IPS DF 6.9 (cell line): ENCODE data around the gene CYTH1.
"Not testable (repeated sequence)": the region's sequence is repeated elsewhere in the genome, so short reads cannot be mapped to it uniquely, and the experiment has no call there.

Experiments used
- DNase-seq: peaks from one replicate; pipeline ENCODE4 v3.0.0-alpha.2; 2013; ENCODE audit warnings: low read depth, low spot score
- H3K27ac ChIP-seq: one replicate; pipeline ENCODE4 v1.5.1; 2013; ENCODE audit warnings: low read length, control low read depth
- H3K27me3 ChIP-seq: 2 replicates; pipeline ENCODE4 v1.6.1; 2013; ENCODE audit warnings: mild to moderate bottlenecking, low read length; ENCODE audit not compliant: control insufficient read depth, insufficient read depth
- H3K36me3 ChIP-seq: 2 replicates; pipeline ENCODE4 v1.6.1; 2013; ENCODE audit warnings: low read length; ENCODE audit not compliant: control insufficient read depth, insufficient read depth
- H3K4me1 ChIP-seq: 2 replicates; pipeline ENCODE4 v1.6.1; 2013; ENCODE audit warnings: low read length; ENCODE audit not compliant: control insufficient read depth, insufficient read depth
- H3K4me3 ChIP-seq: 2 replicates; pipeline ENCODE4 v1.5.1; 2013; ENCODE audit warnings: mild to moderate bottlenecking, low read length
- H3K9me3 ChIP-seq: 2 replicates; pipeline ENCODE4 v1.6.1; 2013; ENCODE audit warnings: low read length, inconsistent platforms; ENCODE audit not compliant: control insufficient read depth, insufficient read depth
- WGBS: extraction: QIAGEN DNeasy Blood & Tissue Kit; methylation state at CpG from one replicate; pipeline ENCODE4 v1.1.7; 2013; ENCODE audit warnings: mixed read lengths, missing lambda C conversion rate; ENCODE audit not compliant: insufficient read length, insufficient coverage; 5-methylcytosine and 5-hydroxymethylcytosine counted together

CYTH1 gene

GRCh38 chr17:78763561-78763960 is 18.5 kb downstream of the CYTH1 start:
- WGBS: no CpG with 5 or more reads among the region's 3 CpGs

GRCh38 chr17:78761789-78762406 is 20.2 kb downstream of the CYTH1 start:
- DNase-seq: no peak
- H3K27ac ChIP-seq: no peak overlapping the region
- no peaks in the 10 kb centered on the region for H3K9me3 ChIP-seq
- H3K36me3 ChIP-seq: no peaks in the 10 kb centered on the region
- WGBS: no CpG with 5 or more reads among the region's 5 CpGs
- H3K27me3 ChIP-seq: no peaks in the 10 kb centered on the region
- no peaks in the 10 kb centered on the region for H3K4me1 ChIP-seq
- H3K4me3 ChIP-seq: no peak overlapping the region

More at GRCh38 chr17:78763561-78763960, 18.5 kb downstream of the CYTH1 start:
- no peak for DNase-seq
- Histone ChIP-seq H3K9me3 (no peaks in the 10 kb centered on the region), H3K4me3 (no peak overlapping the region), H3K36me3 (no peaks in the 10 kb centered on the region), H3K27ac (no peak overlapping the region), H3K27me3 (no peaks in the 10 kb centered on the region), H3K4me1 (no peaks in the 10 kb centered on the region)

- Histone ChIP-seq H3K4me3 (no peak overlapping the region), H3K9me3 (no peaks in the 10 kb centered on the region), H3K27me3 (no peaks in the 10 kb centered on the region), H3K27ac (no peak overlapping the region), H3K36me3 (no peaks in the 10 kb centered on the region), H3K4me1 (no peaks in the 10 kb centered on the region)
- no peak for DNase-seq
- no CpG with 5 or more reads among the region's 5 CpGs for WGBS
Measured at GRCh38 chr17:78759969-78760352, 22.1 kb downstream of the CYTH1 start.

- Histone ChIP-seq H3K36me3 (no peaks in the 10 kb centered on the region), H3K4me1 (no peaks in the 10 kb centered on the region), H3K9me3 (no peaks in the 10 kb centered on the region), H3K27me3 (no peaks in the 10 kb centered on the region), H3K4me3 (no peak overlapping the region), H3K27ac (no peak overlapping the region)
- no peak for DNase-seq
- no CpG with 5 or more reads among the region's 11 CpGs for WGBS
Measured at GRCh38 chr17:78759203-78759968, 22.7 kb downstream of the CYTH1 start.

- no peak for DNase-seq
- Histone ChIP-seq H3K4me1 (no peaks in the 10 kb centered on the region), H3K9me3 (no peaks in the 10 kb centered on the region), H3K27me3 (no peaks in the 10 kb centered on the region), H3K36me3 (no peaks in the 10 kb centered on the region), H3K4me3 (no peak overlapping the region), H3K27ac (no peak overlapping the region)
- WGBS: no CpG with 5 or more reads among the region's 13 CpGs
Measured at GRCh38 chr17:78753316-78754250, 28.5 kb downstream of the CYTH1 start.

GRCh38 chr17:78751447-78752161 is 30.5 kb downstream of the CYTH1 start:
- no peaks in the 10 kb centered on the region for H3K36me3 ChIP-seq
- H3K4me3 ChIP-seq: no peak overlapping the region
- H3K27me3 ChIP-seq: no peaks in the 10 kb centered on the region
- no peak overlapping the region for H3K27ac ChIP-seq
- H3K4me1 ChIP-seq: peaks cover 1% of the 10 kb centered on the region; the same call in 1 of the 2 replicates
- H3K9me3 ChIP-seq: no peaks in the 10 kb centered on the region
- WGBS: no CpG with 5 or more reads among the region's 14 CpGs
- no peak for DNase-seq

GRCh38 chr17:78751000-78751399 is 31.1 kb downstream of the CYTH1 start:
- DNase-seq, H3K27ac ChIP-seq, H3K27me3 ChIP-seq, H3K4me3 ChIP-seq, H3K9me3 ChIP-seq, H3K4me1 ChIP-seq, H3K36me3 ChIP-seq: not testable (repeated sequence)
- WGBS: no CpG with 5 or more reads among the region's 5 CpGs

- no peak overlapping the region for H3K4me3 ChIP-seq
- no peaks in the 10 kb centered on the region for H3K27me3 ChIP-seq
- H3K9me3 ChIP-seq: no peaks in the 10 kb centered on the region
- WGBS: no CpG with 5 or more reads among the region's 8 CpGs
- H3K4me1 ChIP-seq: peaks cover 3% of the 10 kb centered on the region; the same call in 1 of the 2 replicates
- no peak overlapping the region for H3K27ac ChIP-seq
- H3K36me3 ChIP-seq: no peaks in the 10 kb centered on the region
- DNase-seq: no peak
Measured at GRCh38 chr17:78748730-78749317, 33.2 kb downstream of the CYTH1 start.

GRCh38 chr17:78748048-78748729 is 33.9 kb downstream of the CYTH1 start:
- Histone ChIP-seq H3K4me1 (peaks cover 3% of the 10 kb centered on the region; the same call in 1 of the 2 replicates), H3K9me3 (no peaks in the 10 kb centered on the region), H3K36me3 (no peaks in the 10 kb centered on the region), H3K4me3 (no peak overlapping the region), H3K27ac (no peak overlapping the region), H3K27me3 (no peaks in the 10 kb centered on the region)
- no peak for DNase-seq
- no CpG with 5 or more reads among the region's 6 CpGs for WGBS
